ENCODE results near the gene KCNH5.

The KCNH5 gene

GRCh38 chr14:62946221-62946620 lies 99.0 kb downstream of the KCNH5 start:
- Histone ChIP-seq H3F3A (ENCODE audit: insufficient read depth) (no peaks in the 10 kb centered on the region), H3K36me3 (ENCODE audit: low read length) (no peaks in the 10 kb centered on the region), H3K4me3 (ENCODE audit: insufficient read depth, low read length, poor library complexity, severe bottlenecking) (no peak overlapping the region), H3K27ac (ENCODE audit: low read depth, low read length) (no peak overlapping the region), H3K79me2 (ENCODE audit: insufficient read depth, low read length) (no peaks in the 10 kb centered on the region), H2AFZ (ENCODE audit: low read depth, low read length, severe bottlenecking) (no peak overlapping the region), H3K9me3 (ENCODE audit: insufficient read depth, low read length) (no peaks in the 10 kb centered on the region), H3K27me3 (ENCODE audit: low read length) (no peaks in the 10 kb centered on the region), H3K9me2 (replicated peaks; ENCODE audit: insufficient read depth, low read length) (no peaks in the 10 kb centered on the region), H3K9ac (ENCODE audit: low read length) (no peak overlapping the region), H4K20me1 (ENCODE audit: low read depth, low read length) (no peaks in the 10 kb centered on the region), H3K4me2 (ENCODE audit: low read depth, low read length, poor library complexity, severe bottlenecking) (no peak overlapping the region)
- TF ChIP-seq CTCF (IDR thresholded peaks at IDR 0.05; ENCODE audit: insufficient read depth, low read length, poor library complexity, severe bottlenecking) (no peak), EZH2phosphoT487 (conservative IDR thresholded peaks at IDR 0.05; ENCODE audit: low read length) (no peak)

DNA sequence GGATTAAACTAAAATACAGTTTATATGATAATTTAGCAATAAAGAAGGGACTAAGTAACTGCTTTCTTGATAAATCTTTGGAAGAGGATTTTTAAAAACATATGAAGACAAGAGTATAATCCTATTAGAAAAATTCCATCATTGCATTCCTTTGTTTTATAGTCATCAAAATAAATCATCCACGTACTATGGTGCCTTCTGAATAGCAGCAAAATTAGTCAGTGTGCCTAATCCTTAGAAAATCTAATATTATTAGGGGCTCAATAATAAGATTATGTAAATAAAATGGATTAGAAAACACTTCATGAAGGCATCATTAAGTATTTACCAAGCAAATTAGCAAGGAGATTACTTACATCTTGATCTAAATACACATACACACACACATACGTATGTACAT lies 102.1 kb downstream of the KCNH5 start:
- no peak for TF ChIP-seq EZH2phosphoT487 (conservative IDR thresholded peaks at IDR 0.05; ENCODE audit: low read length)
- no peak for TF ChIP-seq CTCF (IDR thresholded peaks at IDR 0.05; ENCODE audit: insufficient read depth, low read length, poor library complexity, severe bottlenecking)

DNA sequence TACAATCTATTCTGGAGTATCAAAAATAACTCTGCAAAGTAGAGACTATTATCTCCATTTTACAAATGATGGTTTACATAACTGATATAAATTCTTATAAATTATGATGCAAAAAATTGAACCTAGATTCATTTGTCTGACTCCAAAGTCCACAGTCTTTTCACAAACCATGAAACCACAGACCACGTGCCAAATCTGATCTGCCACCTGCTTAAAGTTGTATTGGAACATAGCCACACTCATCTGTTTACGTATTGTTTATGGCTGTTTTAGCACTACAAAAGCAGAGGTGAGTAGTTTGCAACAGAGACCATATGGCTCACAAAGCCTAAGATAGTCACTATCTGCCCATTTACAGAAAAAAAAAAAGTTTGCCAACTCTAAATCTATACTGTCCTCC lies 105.3 kb downstream of the KCNH5 start:
- Histone ChIP-seq H3K27ac (ENCODE audit: low read depth, low read length) (no peak overlapping the region), H3K4me3 (ENCODE audit: insufficient read depth, low read length, poor library complexity, severe bottlenecking) (no peak overlapping the region), H3K4me2 (ENCODE audit: low read depth, low read length, poor library complexity, severe bottlenecking) (no peak overlapping the region), H3K9me2 (replicated peaks; ENCODE audit: insufficient read depth, low read length) (no peaks in the 10 kb centered on the region), H3F3A (ENCODE audit: insufficient read depth) (no peaks in the 10 kb centered on the region), H4K20me1 (ENCODE audit: low read depth, low read length) (no peaks in the 10 kb centered on the region), H3K9ac (ENCODE audit: low read length) (no peak overlapping the region), H3K36me3 (ENCODE audit: low read length) (no peaks in the 10 kb centered on the region), H3K27me3 (ENCODE audit: low read length) (no peaks in the 10 kb centered on the region), H2AFZ (ENCODE audit: low read depth, low read length, severe bottlenecking) (no peak overlapping the region), H3K79me2 (ENCODE audit: insufficient read depth, low read length) (no peaks in the 10 kb centered on the region), H3K9me3 (ENCODE audit: insufficient read depth, low read length) (no peaks in the 10 kb centered on the region)
- no peak for TF ChIP-seq CTCF (IDR thresholded peaks at IDR 0.05; ENCODE audit: insufficient read depth, low read length, poor library complexity, severe bottlenecking)
- no peak for TF ChIP-seq EZH2phosphoT487 (conservative IDR thresholded peaks at IDR 0.05; ENCODE audit: low read length)

More for the DNA sequence above, 102.1 kb downstream of the KCNH5 start:
- H3K9me3 ChIP-seq (ENCODE audit: insufficient read depth, low read length), result no peaks in the 10 kb centered on the region
- H3K4me2 ChIP-seq (ENCODE audit: low read depth, low read length, poor library complexity, severe bottlenecking), result no peak overlapping the region
- no peaks in the 10 kb centered on the region for H3K79me2 ChIP-seq (ENCODE audit: insufficient read depth, low read length)
- no peak overlapping the region for H3K9ac ChIP-seq (ENCODE audit: low read length)
- no peaks in the 10 kb centered on the region for H3F3A ChIP-seq (ENCODE audit: insufficient read depth)
- H4K20me1 ChIP-seq (ENCODE audit: low read depth, low read length), result no peaks in the 10 kb centered on the region
- H3K27ac ChIP-seq (ENCODE audit: low read depth, low read length), result no peak overlapping the region
- H3K4me3 ChIP-seq (ENCODE audit: insufficient read depth, low read length, poor library complexity, severe bottlenecking), result no peak overlapping the region
- H2AFZ ChIP-seq (ENCODE audit: low read depth, low read length, severe bottlenecking), result no peak overlapping the region
- H3K36me3 ChIP-seq (ENCODE audit: low read length), result no peaks in the 10 kb centered on the region
- no peaks in the 10 kb centered on the region for H3K27me3 ChIP-seq (ENCODE audit: low read length)
- no peaks in the 10 kb centered on the region for H3K9me2 ChIP-seq (replicated peaks; ENCODE audit: insufficient read depth, low read length)
